ENCODE data around the gene CCDC73.

CCDC73 gene

DNA sequence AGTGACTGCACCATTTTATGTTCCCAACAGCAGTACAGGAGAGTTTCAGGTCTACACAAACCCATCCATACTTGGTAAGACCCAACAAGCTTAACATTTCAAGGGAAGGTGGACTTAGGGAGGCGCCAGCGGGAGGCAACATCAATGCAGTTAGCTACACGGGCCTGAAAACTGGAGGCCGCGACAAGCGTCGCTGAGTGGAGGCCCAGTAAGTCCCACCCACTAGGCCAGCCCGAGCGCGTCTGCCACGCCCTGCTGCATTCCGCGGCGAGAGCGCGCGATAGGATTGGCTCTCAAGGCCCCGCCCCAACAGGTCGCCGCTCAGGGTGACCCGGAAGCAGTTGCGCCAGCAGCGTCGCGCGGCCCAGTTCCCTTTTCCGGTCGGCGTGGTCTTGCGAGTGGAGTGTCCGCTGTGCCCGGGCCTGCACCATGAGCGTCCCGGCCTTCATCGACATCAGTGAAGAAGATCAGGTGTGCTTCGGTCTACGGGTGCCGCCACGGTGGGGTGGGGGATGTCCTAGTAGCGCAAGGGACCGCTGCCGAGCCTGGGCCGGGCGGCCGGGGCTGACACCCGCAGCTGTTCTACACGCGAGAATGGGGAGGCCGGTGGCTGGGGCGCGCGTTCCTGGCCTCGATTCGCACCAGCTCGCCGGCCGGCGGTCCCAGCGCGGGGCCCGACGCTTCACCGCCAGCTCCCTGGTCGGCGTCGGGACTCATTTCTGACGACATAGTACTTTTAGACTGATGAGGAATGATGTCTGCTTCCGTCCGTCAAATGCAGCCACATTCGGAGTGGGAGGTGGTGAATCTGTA, 210.8 kb downstream of the CCDC73 start, which contains the start of gene EIF3M:
Gene EIF3M, plus strand, starts transcription at position 373 of the 813 bp plus-strand sequence. Its CDS starts 57 bp downstream, at position 430.
- peak; percentile 97 for DNase-seq

GRCh38 chr11:32581556-32581955, 212.9 kb downstream of the CCDC73 start:
- no peak for DNase-seq

DNA sequence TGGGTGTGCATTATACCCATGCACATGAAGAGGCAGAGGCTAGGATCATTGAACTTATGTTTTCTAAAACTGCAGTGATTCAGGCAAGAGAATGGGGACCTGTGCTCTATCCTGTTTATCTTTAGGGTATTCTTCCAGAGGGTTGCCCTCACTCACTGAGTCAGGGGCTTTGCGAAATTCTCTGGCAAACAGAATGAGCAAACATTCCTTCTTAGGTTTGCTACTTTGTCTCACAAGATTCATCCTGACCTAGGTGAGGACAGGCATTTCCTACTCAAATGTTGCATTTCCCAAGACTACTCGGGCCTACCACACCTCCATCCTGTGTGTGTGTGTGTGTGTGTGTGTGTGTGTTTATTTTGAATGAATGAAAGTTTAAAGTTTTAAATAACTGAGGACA, 213.5 kb downstream of the CCDC73 start:
- no peak for DNase-seq

DNA sequence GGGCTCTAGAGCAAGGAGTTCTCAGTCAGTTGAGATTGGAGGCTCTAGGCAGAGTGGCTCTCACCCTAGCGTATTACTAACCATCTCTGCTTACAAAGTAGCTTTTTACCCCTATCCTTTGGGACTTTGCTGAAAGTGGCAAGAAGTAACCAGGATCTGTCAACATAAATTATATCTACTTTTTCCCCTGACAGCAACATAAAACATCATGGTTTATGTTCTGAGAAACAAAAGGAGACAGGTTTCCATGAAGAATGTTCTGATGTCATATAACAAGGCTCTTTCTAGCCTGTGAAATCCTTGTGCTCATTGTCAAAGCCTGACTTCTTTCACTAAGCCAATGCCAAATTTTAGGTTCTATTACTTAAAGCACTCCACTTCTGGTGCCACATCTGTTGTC, 218.0 kb downstream of the CCDC73 start:
- no peak for DNase-seq

GRCh38 chr11:32575070-32575469, 219.4 kb downstream of the CCDC73 start:
- DNase-seq, result no peak

DNA sequence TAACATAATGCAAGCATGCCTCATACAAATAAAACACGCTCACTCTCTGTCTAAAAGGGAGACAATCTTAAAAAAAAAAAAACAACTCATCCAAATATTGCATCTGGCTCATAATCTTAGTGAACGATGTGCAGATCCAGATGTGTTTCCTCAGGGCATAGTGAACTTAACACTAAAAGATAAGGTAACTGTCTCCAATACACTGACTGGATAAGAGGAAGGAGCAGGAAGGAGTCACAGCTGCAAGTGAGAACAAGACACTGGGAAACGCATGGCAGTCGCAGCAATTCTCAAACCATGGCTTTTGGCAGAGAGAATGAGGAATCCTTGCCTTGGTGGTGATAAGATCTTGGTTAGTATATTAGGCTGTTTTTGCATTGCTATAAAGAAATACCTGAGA, 220.0 kb downstream of the CCDC73 start:
- no peak for DNase-seq

- no peak for DNase-seq
Measured at GRCh38 chr11:32573228-32573627, 221.2 kb downstream of the CCDC73 start.

DNA sequence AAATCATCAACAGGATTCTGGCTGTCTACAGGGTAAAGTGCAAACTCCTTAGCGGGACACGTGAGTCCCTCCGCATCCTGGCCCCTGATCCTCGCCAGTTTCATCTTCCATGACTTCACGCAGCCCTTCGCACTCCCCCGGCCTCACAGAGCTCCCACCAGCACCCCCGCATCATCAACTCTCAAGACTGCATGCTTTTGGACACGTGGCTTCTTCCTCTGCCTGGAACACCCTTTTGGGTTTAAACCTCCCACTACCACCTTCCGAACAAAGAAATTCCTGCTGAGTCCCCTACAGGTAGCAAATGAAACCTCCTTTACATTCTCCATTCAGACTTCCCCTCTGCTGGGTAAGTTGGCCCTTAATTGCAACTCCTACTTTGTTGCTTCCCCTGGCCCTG, 223.4 kb downstream of the CCDC73 start:
- DNase-seq, result no peak

GRCh38 chr11:32569313-32569881, 225.1 kb downstream of the CCDC73 start:
- no peak for DNase-seq

DNA sequence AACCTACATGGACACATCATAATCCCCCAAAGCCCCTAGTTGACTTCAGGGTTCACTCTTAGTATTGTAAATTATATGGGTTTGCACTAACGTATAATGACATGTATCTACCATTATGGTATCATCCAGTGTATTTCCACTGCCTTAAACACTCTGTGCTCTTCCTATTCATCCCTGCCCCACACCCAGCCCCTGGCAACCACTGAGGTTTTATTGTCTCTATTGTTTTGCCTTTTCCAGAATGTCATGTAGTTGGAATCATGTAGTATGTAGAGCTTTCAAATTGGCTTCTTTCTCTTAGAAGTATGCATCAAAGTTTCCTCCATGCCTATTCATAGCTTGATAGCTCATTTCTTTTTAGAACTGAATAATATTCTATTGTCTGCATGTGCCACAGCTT, 227.3 kb downstream of the CCDC73 start:
- no peak for DNase-seq

DNA sequence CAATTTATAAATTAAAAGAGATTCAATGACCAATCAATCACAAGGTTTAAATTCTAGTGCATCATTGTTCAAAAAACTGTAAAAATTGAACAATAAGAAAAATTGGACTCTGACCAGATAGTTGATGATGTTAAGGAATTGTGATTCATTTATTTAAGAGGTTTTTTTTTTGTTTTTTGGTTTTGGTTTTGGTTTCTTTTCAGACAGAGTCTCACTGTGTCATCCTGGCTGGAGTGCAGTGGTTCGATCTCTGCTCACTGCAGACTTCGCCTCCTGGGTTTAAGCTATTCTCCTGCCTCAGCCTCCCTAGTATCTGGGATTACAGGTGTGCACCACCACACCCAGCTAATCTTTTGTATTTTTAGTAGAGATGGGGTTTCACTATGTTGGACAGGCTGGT, 227.9 kb downstream of the CCDC73 start:
- DNase-seq, result no peak

- DNase-seq, result no peak
Measured at GRCh38 chr11:32563600-32563959, 230.9 kb downstream of the CCDC73 start.

DNA sequence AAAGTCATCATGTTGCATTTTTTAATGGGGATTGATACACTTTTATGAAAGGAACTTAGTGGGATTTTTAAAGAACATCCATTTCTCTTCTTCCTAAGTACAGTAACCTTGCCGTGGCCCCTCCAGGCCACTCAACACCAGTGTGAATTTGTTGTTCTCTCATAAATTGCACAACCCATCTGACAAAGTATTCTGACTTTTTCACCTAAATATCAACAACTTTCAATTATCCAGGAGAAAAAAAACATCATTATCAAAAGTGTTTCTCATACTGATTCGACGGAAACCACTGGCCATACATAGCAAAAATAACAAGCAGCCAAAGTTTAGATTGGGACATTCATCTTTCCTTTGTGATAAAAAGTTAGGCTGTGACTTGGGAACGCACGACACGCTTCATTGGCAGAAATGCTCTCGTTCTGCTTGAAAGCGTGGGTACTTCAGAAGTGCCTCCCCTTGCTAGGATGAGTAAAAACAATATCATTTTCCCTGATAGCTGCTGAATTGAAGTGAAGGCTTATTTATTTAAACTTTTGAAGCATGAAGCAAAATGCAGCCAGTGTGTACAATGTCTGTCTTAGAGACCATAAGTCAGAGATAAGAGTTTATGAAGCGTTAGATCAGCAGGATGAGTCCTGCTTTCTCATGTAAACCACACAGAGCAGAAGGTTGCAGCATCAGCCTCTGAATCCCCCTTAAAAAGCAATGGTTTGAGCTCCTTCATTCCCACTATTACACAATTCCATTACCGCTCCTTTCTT, 231.4 kb downstream of the CCDC73 start:
- no peak for DNase-seq

GRCh38 chr11:32561835-32562234, 232.6 kb downstream of the CCDC73 start:
- DNase-seq, result no peak

- no peak for DNase-seq
Measured at GRCh38 chr11:32555895-32556294, 238.6 kb downstream of the CCDC73 start.

GRCh38 chr11:32555091-32555490, 239.4 kb downstream of the CCDC73 start:
- no peak for DNase-seq
